ENCODE measurements around the gene HOPX.
A peak's percentile ranks its signal among the peaks of the same experiment; 100 is the strongest.
"Not testable (repeated sequence)": the region's sequence is repeated elsewhere in the genome, so short reads cannot be mapped to it uniquely, and the experiment has no call there.

Gene HOPX

DNA sequence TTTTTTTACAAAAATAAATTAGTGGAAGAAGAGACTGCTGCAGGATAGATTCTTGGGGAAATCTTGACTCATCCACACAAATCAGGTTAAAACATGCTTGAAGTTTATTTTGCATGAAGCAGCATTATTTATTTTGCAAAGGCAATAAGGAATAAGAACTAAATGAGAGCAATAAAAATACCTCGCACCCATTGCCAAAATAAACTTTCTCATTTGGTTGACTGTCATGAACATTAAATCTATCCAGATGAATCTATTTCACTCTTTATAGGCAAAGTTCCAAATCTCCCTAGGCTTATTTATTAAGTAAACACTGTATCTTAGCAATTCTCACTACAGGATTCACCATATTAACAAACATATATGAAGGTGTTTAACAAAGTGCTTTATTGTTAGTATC is 58.9 kb downstream of the HOPX start:
- DNase-seq = peak; percentile 5

DNA sequence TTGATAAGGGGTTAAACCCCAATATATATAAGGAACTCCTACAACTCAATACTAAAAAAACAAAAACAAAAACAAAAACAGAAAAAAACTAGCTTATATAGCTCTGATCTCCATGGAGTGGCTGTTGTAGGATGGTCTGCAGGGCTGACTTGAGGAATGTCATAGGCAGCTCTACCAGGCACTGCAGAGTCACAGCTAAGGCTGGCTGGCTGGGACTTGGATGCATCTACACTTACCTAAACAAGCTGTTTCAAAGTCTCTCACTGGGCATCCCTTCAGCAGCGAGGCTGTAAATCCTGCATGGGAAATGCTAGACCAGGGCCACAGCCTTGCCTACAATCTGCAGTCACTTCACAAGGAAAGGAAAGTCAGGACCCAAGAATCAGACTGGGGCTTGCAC is 61.3 kb downstream of the HOPX start:
- no peak for DNase-seq

DNA sequence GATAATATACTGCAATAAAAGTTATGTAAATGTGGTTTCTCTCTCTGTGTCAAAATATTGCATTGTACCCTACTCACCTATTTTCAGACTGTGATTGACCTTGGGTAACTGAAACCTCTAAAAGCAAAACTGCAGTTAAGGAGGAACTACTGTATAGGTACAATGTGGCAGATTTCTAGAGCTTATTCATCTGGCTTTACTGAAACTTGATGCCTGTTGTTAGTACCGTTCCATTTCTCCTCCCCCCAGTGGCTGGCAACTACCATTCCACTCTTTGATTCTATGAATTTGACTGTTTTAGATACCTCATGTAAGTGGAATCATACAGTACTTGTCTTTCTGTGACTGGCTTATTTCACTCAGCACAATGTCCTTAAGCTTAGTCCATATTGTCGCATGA is 61.9 kb downstream of the HOPX start:
- peak; percentile 10 for DNase-seq

DNA sequence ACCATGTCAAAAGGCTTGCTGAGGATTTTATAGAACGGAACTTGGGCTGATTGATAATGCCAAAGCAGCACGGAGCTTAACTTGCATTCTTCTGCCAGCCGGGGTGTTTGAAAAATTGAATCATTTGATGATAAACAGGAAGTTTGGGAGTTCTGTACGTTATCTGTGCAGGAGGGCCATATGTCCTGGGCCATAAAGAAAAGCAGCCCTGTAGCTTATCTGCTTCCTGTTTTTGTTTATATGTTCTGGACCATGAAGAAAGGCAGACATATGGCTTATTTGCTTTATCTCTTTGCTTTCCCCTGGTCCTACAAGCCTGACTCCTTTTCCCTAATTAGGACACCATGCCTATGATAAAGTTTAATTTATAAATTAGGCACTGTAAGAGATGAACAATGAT is 62.4 kb downstream of the HOPX start:
- DNase-seq = no peak

DNA sequence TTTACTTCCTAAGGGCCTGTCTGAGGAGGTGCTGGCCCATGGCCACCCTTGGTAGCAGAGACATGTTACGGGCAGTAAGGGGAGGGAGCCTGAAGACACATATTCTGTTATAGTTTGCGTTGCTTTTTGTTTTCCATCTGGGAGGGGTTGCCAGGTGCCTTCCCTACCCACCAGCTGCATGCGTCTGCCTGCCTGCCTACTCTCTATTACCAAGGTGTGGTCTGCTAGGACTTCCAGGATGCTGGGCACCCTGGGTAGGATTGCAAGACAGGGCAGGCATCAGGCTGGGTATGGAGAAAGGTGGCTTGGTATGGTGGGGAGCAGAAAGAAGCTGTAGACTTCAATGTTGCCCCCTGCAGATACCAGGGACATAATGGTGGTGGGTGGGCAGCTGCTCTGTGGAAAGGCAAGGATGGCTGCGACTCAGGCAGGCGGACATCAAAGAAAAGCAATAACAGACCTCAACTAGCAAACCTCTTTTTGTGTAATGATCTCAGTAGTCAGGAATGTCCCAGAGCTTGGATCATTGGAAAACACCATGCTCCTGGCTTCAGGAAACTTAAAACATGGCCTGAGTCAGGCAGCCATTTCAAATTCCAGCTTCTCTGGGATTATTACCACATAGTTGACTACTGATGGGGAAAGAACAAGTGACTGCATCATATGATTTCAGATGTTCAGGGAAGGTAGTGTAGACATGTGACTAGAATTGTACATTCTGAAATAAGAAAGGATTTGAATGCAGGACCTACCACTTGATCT is 67.8 kb downstream of the HOPX start:
- DNase-seq = no peak

DNA sequence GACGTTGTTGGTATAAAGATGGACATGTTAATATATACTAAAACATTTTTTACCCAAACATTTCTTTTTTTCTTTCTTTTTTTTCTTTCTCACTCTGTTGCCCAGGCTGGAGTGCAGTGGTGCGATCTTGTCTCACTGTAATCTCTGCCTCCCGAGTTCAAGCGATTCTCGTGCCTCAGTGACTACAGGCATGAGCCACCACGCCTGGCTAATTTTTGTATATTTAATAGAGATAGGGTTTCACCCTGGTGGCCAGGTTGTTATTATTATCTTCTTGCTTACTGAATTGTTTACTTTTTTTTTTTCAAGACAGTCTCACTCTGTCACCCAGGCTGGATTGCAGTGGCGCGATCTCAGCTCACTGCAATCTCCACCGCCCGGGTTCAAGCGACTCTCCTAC is 68.8 kb downstream of the HOPX start:
- no peak for DNase-seq

DNA sequence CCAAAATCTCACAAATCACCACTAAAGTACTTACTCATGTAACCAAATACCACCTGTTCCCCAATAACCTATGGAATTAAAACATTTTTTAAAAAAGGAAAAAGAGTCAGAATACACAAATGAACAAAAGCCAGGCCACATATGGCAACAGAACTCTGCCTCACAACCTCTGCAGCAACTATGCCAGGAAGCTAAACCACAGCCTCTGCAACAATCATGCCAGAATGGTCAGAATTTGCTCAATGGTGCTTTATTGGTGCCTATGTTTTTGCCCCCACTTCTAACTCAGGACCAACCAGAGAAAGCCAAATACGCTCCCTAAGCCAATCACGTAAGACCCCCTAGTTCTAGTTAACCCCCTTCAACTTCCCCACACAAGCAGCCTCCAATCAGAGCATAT is 69.6 kb downstream of the HOPX start:
- DNase-seq = no peak

DNA sequence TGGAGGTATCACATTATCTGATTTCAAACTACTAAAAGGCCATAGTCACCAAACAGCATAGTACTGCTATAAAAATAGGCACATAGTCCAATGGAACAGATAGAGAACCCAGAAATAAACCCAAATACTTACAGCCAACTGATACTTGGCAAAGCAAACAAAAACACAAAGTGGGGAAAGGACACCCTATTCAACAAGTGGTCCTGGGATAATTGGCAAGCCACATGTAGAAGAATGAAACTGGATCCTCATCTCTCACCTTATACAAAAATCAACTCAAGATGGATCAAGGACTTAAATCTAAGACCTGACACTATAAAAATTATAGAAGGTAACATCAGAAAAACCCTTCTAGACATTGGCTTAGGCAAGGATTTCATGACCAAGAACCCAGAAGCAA is 70.9 kb downstream of the HOPX start:
- not testable (repeated sequence) for DNase-seq

DNA sequence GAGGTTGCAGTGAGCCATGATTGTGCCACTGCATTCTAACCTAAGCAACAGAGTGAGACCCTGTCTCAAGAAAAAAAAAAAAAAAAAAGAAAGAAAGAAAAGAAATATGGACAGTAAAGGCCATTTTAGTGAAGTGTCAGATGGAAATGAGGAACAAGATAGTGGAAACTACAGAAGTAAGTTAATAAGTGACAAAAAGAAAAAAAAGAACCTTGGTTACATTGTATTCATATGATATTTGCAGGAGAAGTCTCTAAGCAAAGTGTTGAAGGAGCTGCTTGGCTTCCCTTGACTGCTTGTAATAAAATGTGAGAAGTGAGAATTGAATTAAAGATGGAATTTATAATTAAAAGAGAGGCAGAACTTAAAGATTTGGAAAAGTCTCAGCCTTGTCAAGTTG is 73.2 kb downstream of the HOPX start:
- no peak for DNase-seq

DNA sequence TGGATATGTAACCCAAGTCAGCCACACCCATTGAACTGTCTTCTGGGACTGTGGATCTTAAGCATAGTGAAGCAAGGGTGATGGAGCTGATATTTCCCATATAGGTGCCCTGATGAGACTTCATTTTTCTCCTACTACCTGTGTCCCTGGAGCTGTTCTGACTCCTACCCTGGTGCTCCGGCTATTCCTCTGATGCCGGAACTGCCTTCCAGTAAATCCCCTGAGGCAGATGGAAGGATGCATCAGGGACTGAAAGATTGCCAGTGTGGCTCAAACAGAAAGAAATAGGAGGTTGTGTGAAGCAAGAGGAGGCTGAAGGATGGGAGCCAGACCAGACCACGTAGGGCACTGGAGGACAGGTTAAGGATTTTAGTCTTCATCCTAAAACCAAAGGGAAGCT is 74.7 kb downstream of the HOPX start:
- no peak for DNase-seq

DNA sequence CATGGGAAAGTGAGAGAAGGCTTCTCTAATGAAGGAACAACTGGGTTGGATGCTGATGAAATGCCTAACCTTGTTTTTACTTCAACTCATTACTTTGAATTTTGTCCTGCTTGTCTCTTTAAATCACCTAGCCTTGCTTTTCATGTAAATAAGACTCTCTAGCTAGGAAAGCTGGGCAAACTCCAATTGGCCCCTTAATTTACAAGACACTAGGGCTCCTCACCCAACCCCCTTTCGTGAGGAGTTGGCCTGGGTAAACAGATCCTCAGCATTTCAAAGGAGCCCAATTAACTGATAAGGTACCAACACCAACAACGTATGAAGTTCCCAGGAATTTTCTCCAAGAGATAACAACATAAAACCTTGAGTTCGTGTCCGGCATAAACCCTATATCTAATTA is 75.6 kb downstream of the HOPX start:
- DNase-seq = not testable (repeated sequence)

DNA sequence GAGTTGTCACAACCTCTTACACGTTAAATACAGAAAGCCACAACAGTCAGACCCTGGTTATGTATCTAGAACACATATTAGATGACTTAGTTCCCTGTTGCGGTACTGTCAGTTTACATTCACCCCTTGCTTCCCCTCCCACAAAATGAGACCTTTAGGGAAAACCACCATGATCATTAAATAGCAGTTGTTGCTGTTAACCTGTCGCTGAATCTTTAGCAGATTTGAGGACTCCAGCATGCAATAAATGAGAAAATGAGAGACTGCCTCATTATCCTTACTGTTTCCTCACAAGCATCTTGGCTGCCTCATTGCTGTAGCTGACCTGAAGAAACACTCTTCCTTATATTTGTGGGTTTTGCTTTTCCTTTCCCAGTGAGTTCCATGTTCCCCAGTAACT is 77.8 kb downstream of the HOPX start:
- no peak for DNase-seq
